Psoas muscle (tissue), 8 donors: ENCODE results near the gene KRTAP2-4. TPM values are rescaled to one million over a fixed set of nuclear protein-coding genes. Genes with fewer than 3 reads are reported as not detected.

Experiments used
- ATAC-seq, 4 donors: fragments of 200-7000 bp; cut with Tn5 transposase; one replicate each; pipeline ENCODE4 v1.9.1; 2020; ENCODE audit warnings: moderate library complexity in 3 of 4, mild to moderate bottlenecking in 2 of 4
- DNase-seq, 2 donors: peaks; one replicate each; pipeline ENCODE4 v3.0.0-alpha.2; 2020
- H3K27ac ChIP-seq: fragments of 200-600 bp; one replicate; pipeline ENCODE4 v1.8.0; 2022
- H3K27me3 ChIP-seq, 3 donors: fragments of 200-600 bp in 1 of 3; one replicate each; pipeline versions ENCODE4 v1.6.1 to v1.8.0; 2013 to 2022; ENCODE audit warnings: low read length in 2 of 3, mild to moderate bottlenecking in 2 of 3, moderate library complexity in 1 of 3; ENCODE audit not compliant: insufficient read depth in 3 of 3
- H3K36me3 ChIP-seq, 2 donors: fragments of 200-600 bp in 1 of 2; one replicate each; pipeline versions ENCODE4 v1.6.1 to v1.8.0; 2013 to 2022; ENCODE audit warnings: low read depth in 1 of 2, mild to moderate bottlenecking in 1 of 2, moderate library complexity in 1 of 2; ENCODE audit not compliant: insufficient read depth in 1 of 2
- H3K4me1 ChIP-seq: fragments of 200-600 bp; one replicate; pipeline ENCODE4 v1.8.0; 2022
- H3K4me3 ChIP-seq: fragments of 200-600 bp; one replicate; pipeline ENCODE4 v1.8.0; 2022; ENCODE audit warnings: mild to moderate bottlenecking
- H3K9me3 ChIP-seq: fragments of 200-600 bp; one replicate; pipeline ENCODE4 v1.8.0; 2022
- WGBS, 3 donors: extraction: QIAGEN DNeasy Blood & Tissue Kit; methylation state at CpG; one replicate each; pipeline versions ENCODE4 v1.1.6 to v1.1.7; 2013; 5-methylcytosine and 5-hydroxymethylcytosine counted together
- intact Hi-C, 2 donors: fragments of 100-400 bp; cut with DNase I; formaldehyde crosslinking; loops; one replicate each; pipeline versions ENCODE4 v1.11.0 to v1.14.2; 2022
- polyA plus RNA-seq, 3 donors: library from polyadenylated mRNA; stranded (reverse); fragments of 200-250 nt; gene quantifications; one replicate each; pipeline ENCODE4 v1.2.3, GENCODE V29; 2013
- total RNA-seq, 4 donors: library from RNA; stranded (reverse); fragmentation: NEBNext Ultra II Directional in 2 of 4; extraction: Animal tissue kit (Norgen Biotek cat#: 25700) in 2 of 4; gene quantifications; one replicate each; pipeline versions ENCODE4 v1.2.1 to v1.2.4, GENCODE V29; 2021 to 2023
- TF ChIP-seq, protein P1 (sequence below): fragments of 200-600 bp; IDR thresholded peaks from one replicate; pipeline ENCODE4 v1.8.0; 2022; ENCODE audit warnings: antibody characterized with exemption
- donor health status: healthy with polysubstance abuse.
- donor health status: DM: no; HTN: no; CAD: no; lungs with moderate emphysema.
- donor health status: Bipolar disorder and iron deficiency.
- donor health status: healthy.
- donor health status: DM: yes; HTN: yes; CAD: no.
- donor health status: DM: no; HTN: no; CAD: no.
- donor health status: DM: no; HTN: no; CAD: no.
- donor health status: DM: yes; HTN: yes; CAD: no.

KRTAP2-4 gene
- total and polyA plus RNA-seq, 7 donors = not detected

DNA sequence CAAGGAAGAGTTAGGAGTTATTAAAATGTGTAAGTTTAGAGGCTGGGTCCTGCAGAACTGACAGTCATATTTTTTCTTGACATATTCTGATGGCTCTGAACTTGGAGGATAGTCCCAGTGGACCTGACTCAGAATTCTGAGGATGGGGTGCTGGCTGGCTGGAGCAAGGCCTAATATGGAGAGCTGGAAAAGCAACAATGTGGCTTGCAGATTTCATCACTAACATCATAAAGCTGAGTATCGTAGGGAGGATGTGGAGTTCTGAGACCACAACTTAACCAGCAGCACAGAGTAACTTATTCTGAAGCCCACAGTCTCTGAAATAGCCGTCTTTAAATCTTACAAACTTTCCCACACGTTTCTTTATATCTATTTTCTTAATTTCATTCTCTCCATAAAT is 41.0 kb downstream of the KRTAP2-4 start:
- no peaks in the 10 kb centered on the region for H3K36me3 ChIP-seq
- no peaks in the 10 kb centered on the region for H3K9me3 ChIP-seq
- DNase-seq = no peak
- 77 to 89% (median 79%) methylated on average over 3 of the region's 3 CpGs for WGBS, 3 donors
- ATAC-seq = no peak
- H3K4me1 ChIP-seq = no peaks in the 10 kb centered on the region
- TF ChIP-seq, protein P1, sequence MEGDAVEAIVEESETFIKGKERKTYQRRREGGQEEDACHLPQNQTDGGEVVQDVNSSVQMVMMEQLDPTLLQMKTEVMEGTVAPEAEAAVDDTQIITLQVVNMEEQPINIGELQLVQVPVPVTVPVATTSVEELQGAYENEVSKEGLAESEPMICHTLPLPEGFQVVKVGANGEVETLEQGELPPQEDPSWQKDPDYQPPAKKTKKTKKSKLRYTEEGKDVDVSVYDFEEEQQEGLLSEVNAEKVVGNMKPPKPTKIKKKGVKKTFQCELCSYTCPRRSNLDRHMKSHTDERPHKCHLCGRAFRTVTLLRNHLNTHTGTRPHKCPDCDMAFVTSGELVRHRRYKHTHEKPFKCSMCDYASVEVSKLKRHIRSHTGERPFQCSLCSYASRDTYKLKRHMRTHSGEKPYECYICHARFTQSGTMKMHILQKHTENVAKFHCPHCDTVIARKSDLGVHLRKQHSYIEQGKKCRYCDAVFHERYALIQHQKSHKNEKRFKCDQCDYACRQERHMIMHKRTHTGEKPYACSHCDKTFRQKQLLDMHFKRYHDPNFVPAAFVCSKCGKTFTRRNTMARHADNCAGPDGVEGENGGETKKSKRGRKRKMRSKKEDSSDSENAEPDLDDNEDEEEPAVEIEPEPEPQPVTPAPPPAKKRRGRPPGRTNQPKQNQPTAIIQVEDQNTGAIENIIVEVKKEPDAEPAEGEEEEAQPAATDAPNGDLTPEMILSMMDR = no peak
- no peak overlapping the region for H3K4me3 ChIP-seq
- no peak overlapping the region for H3K27ac ChIP-seq
- intact Hi-C loops = no loop called here
- peaks cover 0 to 13% (median under 1%) of the 10 kb centered on the region in 3 donors for H3K27me3 ChIP-seq

DNA sequence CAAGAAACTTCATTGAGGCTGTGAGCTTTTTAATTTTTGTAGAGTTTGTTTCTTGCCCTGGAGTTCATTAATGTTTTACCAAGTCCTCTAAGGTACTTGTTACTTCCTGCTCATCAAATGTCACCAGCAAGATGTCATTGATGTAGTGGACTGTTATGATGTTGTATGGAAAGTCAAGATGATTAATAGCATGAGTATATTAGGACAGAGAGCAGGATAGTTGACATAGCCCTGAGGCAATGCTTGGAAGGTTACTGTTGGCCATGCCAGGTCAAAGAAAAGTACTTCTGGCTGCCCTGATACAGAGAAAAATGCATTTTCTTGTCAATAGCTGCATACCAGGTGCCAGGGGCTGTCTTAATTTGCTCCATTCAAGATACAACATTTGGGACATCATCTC is 45.3 kb downstream of the KRTAP2-4 start:
- ATAC-seq (no peak), DNase-seq (no peak)
- Histone ChIP-seq H3K4me1 (no peaks in the 10 kb centered on the region), H3K27me3 (no peaks in the 10 kb centered on the region), H3K36me3 (no peaks in the 10 kb centered on the region), H3K9me3 (no peaks in the 10 kb centered on the region), H3K4me3 (no peak overlapping the region), H3K27ac (no peak overlapping the region)
- TF ChIP-seq, protein P1 = no peak
- intact Hi-C loops = no loop called here

GRCh38 chr17:41019415-41019814 is 46.3 kb downstream of the KRTAP2-4 start:
- no peaks in the 10 kb centered on the region for H3K4me1 ChIP-seq
- intact Hi-C loops = no loop called here
- H3K36me3 ChIP-seq = no peaks in the 10 kb centered on the region
- no peaks in the 10 kb centered on the region for H3K9me3 ChIP-seq
- no peak overlapping the region for H3K27ac ChIP-seq
- H3K4me3 ChIP-seq = no peak overlapping the region
- TF ChIP-seq, protein P1 = no peak
- DNase-seq (no peak), ATAC-seq (no peak)
- no peaks in the 10 kb centered on the region for H3K27me3 ChIP-seq
- WGBS, 3 donors = 88 to 90% (median 90%) methylated on average over 3 of the region's 3 CpGs

- H3K4me3 ChIP-seq = no peak overlapping the region
- 77 to 85% (median 82%) methylated on average over 3 of the region's 3 CpGs for WGBS, 3 donors
- H3K27me3 ChIP-seq = no peaks in the 10 kb centered on the region
- ATAC-seq (no peak), DNase-seq (no peak)
- no peaks in the 10 kb centered on the region for H3K4me1 ChIP-seq
- TF ChIP-seq, protein P1 = no peak
- no peaks in the 10 kb centered on the region for H3K9me3 ChIP-seq
- intact Hi-C loops = no loop called here
- H3K36me3 ChIP-seq = no peaks in the 10 kb centered on the region
- no peak overlapping the region for H3K27ac ChIP-seq
Measured at GRCh38 chr17:41018541-41018940, 47.1 kb downstream of the KRTAP2-4 start.

DNA sequence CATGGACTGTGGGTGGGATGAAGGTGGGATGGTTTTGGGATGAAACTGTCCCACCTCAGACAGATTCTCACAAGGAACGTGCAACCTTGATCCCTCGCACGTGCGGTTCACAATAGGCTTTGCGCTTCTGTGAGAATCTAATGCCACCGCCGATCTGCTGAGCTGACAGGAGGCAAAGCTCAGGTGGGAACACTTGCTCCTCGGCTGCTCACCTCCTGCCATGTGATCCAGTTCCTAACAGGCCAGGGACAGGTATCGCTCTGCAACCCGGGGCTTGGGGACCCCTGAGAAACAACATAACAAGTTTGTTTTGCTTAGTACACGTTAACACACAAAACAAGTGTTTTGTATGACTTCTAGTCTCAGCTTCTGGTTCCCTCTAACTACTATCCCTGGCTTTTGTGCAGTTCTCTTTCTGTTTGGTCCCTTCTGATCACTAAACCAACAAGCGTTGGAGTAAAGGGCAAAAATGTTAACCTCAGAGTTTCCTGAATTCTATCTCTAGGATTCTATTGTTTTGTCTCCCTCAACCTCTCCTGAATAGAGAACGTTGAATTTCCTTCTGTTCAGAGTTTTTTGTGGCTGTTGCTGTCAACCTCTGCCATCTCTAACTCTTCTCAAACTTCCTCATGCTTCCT is 49.0 kb downstream of the KRTAP2-4 start:
- Histone ChIP-seq H3K4me1 (no peaks in the 10 kb centered on the region), H3K9me3 (no peaks in the 10 kb centered on the region), H3K27ac (no peak overlapping the region), H3K36me3 (no peaks in the 10 kb centered on the region), H3K4me3 (no peak overlapping the region), H3K27me3 (no peaks in the 10 kb centered on the region)
- intact Hi-C loops = no loop called here
- WGBS, 3 donors = 83 to 87% (median 83%) methylated on average over 13 of the region's 13 CpGs
- DNase-seq (no peak), ATAC-seq (no peak)
- TF ChIP-seq, protein P1 = no peak
